GM18861 (cell line): ENCODE measurements around the gene PRRT2.

ENCODE experiments used
- ATAC-seq: cut with Tn5 transposase; IDR thresholded peaks from one replicate; pipeline ENCODE4 v1.9.1; 2021; ENCODE audit not compliant: unreplicated experiment

Gene PRRT2

GRCh38 chr16:29811170-29811895 is 660 bp upstream of the PRRT2 start:
- no peak for ATAC-seq

DNA sequence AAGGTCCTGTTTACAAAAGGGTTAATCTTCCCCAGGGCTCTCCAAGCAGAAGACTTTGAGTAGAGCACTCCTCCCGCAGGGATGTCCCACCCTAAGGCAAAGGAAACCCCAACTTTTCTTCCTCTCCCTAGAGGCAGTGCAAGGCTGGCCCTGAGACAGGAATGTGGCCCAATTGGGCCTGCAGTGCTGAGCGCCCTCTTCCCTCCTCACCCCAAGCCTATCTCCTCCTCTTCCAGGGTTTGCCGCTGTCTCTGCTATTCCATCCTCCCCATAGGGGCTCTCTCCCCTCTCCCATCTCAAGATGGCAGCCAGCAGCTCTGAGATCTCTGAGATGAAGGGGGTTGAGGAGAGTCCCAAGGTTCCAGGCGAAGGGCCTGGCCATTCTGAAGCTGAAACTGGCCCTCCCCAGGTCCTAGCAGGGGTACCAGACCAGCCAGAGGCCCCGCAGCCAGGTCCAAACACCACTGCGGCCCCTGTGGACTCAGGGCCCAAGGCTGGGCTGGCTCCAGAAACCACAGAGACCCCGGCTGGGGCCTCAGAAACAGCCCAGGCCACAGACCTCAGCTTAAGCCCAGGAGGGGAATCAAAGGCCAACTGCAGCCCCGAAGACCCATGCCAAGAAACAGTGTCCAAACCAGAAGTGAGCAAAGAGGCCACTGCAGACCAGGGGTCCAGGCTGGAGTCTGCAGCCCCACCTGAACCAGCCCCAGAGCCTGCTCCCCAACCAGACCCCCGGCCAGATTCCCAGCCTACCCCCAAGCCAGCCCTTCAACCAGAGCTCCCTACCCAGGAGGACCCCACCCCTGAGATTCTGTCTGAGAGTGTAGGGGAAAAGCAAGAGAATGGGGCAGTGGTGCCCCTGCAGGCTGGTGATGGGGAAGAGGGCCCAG is 1.0 kb downstream of the PRRT2 start:
- ATAC-seq, result no peak

GRCh38 chr16:29813644-29814562 is 1.9 kb downstream of the PRRT2 start:
- ATAC-seq, result no peak

- ATAC-seq, result no peak
Observed at GRCh38 chr16:29814592-29814991, 2.6 kb downstream of the PRRT2 start.

DNA sequence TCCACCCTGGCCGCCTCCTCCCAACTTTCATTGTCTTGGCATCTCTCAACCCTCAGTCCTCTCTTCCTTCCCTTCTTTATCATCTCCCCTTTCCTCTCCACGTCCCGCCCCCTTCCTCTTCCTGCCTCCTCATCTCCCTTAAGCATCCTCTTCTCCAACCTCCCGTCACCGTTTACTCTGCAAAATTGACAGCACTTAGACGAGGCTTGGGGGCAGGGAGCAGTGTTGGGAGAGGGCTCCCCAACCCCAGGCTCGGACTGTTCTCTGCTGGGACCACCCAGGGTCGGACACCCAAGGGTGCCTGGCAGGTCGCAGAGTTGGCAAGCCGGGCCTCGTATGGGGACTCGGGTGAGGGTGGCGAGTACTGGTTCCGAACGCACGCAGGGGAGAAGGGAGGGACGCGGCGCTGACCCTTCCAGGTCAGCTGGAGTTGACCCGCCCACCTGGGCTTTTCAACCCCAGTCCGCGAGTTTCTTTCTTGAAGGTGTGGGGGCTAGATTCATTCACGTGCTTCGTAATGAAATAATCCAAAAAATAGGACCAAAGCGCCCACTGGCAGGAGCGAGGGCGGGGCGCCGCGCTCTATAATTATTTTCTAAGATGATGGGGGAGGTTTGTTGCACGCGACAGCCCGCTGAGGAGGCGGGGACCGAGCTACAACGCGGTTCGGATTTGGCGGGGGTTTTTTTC is 3.2 kb downstream of the PRRT2 start:
- no peak for ATAC-seq

GRCh38 chr16:29815793-29816693 is 4.0 kb downstream of the PRRT2 start, which contains the start of gene PAGR1:
TSS of gene PAGR1 (plus strand) at chr16:29816152. CDS start at chr16:29816526, 374 bp downstream.
- ATAC-seq, result peak; percentile 47

GRCh38 chr16:29816694-29817441 is 4.9 kb downstream of the PRRT2 start:
- no peak for ATAC-seq

- no peak for ATAC-seq
Observed at GRCh38 chr16:29818082-29818481, 6.1 kb downstream of the PRRT2 start.

DNA sequence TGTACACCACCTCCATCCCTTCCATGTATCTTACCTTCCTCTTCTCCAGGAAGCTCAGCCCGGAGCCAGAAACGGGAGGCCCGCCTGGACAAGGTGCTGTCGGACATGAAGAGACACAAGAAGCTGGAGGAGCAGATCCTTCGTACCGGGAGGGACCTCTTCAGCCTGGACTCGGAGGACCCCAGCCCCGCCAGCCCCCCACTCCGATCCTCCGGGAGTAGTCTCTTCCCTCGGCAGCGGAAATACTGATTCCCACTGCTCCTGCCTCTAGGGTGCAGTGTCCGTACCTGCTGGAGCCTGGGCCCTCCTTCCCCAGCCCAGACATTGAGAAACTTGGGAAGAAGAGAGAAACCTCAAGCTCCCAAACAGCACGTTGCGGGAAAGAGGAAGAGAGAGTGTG is 7.5 kb downstream of the PRRT2 start:
- ATAC-seq, result no peak

GRCh38 chr16:29820271-29820701 is 8.3 kb downstream of the PRRT2 start, which contains the start of gene MVP:
TSS of gene MVP (plus strand) at chr16:29820462. CDS start at chr16:29830550, 10,088 bp downstream.
- ATAC-seq, result no peak

GRCh38 chr16:29820730-29821642 is 9.0 kb downstream of the PRRT2 start:
- ATAC-seq, result peak; percentile 28

DNA sequence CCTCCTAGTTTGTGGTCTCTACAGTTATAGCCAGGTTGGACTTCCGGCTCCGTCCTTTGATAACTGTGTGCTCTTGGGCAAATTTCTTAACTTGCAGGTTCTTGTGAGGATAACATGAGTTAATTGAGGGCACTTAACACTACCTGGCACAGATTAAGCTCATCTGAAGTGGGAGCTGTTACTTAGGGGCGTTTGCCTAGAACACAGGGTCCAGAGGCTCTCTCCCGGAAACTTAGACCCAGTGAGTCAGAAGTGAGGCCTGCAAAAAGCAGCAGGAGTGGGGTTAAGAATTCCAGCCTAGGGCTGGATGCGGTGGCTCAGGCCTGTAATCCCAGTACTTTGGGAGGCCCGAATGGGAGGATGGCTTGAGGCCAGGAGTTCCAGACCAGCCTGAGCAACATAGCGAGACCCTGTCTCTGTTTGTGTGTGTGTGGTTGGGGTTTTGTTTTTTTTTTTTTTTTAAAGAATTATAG is 9.7 kb downstream of the PRRT2 start:
- ATAC-seq, result no peak

GRCh38 chr16:29824589-29825144 is 12.7 kb downstream of the PRRT2 start:
- no peak for ATAC-seq

DNA sequence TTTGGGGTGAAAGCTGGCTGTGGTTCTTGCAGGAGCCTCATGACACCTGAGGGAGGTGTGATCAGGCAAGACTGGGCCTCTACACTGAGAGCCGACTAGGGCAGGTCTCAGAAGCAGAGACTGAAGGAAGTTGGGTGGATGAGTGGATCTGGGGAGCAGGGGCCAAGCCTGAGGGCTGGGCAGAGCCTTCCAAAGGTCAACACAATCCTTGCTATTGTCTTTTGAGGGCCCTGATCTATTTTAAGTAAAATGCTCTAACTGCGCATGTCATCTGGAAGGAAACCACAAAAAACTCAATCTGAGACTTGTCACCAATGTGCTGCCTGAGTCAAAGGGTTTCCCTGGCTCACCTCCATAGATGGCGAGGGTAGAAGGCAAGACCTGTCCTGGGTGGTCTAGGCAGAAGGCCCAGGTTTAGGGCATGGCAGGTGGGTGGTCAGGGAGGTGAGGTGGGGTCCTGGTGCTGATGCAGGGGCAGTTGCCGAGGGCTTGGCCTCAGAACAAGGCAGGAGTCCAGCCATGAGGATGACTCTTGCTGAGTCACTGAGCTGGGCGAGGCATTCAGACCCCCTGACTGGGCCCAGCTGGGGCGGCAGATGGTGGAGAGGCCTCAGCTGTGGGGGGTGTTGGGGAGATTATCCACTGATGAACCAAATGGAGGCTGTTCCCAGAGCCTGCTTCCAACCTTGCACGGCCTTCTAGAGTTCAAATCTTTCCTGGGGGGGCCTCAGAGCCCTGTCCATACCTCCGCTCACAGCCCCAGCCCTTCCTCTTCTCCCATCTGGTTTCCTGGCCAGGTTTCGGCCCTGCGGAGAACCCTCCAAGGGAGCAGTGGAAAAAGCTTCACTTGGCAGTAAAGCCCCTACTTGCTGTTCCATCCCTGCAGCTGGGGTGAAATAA is 13.4 kb downstream of the PRRT2 start:
- no peak for ATAC-seq

DNA sequence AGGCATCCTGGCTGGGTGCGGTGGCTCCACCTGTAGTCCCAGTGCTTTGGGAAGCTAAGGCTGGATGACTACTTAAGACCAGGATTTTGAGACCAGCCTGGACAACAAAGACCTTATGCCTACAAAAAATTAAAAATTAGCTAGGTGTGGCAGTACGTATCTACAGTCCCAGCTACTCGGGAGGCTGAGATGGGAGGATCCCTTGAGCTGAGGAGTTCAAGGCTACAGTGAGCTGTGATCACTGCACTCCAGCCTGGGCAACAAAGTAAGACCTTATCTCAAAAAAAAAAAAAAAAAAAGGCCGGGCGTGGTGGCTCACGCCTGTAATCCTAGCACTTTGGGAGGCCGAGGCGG is 14.3 kb downstream of the PRRT2 start:
- no peak for ATAC-seq

GRCh38 chr16:29830774-29831173 is 18.8 kb downstream of the PRRT2 start:
- no peak for ATAC-seq
